ENCODE results near the gene OLA1. TPM values are rescaled to one million over a fixed set of nuclear protein-coding genes. Genes with fewer than 3 reads are reported as not detected.

Gene OLA1
- total RNA-seq, 1 donor from 2014 or later = 157 TPM

GRCh38 chr2:174266288-174266687 is 18.0 kb upstream of the OLA1 start:
- H3K27me3 ChIP-seq (ENCODE audit: control insufficient read depth, insufficient read depth, low read length) = no peaks in the 10 kb centered on the region
- TF ChIP-seq, protein P1, sequence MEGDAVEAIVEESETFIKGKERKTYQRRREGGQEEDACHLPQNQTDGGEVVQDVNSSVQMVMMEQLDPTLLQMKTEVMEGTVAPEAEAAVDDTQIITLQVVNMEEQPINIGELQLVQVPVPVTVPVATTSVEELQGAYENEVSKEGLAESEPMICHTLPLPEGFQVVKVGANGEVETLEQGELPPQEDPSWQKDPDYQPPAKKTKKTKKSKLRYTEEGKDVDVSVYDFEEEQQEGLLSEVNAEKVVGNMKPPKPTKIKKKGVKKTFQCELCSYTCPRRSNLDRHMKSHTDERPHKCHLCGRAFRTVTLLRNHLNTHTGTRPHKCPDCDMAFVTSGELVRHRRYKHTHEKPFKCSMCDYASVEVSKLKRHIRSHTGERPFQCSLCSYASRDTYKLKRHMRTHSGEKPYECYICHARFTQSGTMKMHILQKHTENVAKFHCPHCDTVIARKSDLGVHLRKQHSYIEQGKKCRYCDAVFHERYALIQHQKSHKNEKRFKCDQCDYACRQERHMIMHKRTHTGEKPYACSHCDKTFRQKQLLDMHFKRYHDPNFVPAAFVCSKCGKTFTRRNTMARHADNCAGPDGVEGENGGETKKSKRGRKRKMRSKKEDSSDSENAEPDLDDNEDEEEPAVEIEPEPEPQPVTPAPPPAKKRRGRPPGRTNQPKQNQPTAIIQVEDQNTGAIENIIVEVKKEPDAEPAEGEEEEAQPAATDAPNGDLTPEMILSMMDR (IDR thresholded peaks at IDR 0.05; ENCODE audit: insufficient read depth, low read length, poor library complexity, severe bottlenecking) = no peak
- no peak overlapping the region for H3K4me3 ChIP-seq (ENCODE audit: low read depth, low read length)
- no peak for DNase-seq (ENCODE audit: low read depth)
- no peaks in the 10 kb centered on the region for H3K36me3 ChIP-seq (ENCODE audit: control insufficient read depth, insufficient read depth, low read length)

- Histone ChIP-seq H3K27me3 (ENCODE audit: control insufficient read depth, insufficient read depth, low read length) (no peaks in the 10 kb centered on the region), H3K4me3 (ENCODE audit: low read depth, low read length) (no peak overlapping the region), H3K36me3 (ENCODE audit: control insufficient read depth, insufficient read depth, low read length) (no peaks in the 10 kb centered on the region)
- DNase-seq (ENCODE audit: low read depth) = peak; percentile 92
- TF ChIP-seq, protein P1 (IDR thresholded peaks at IDR 0.05; ENCODE audit: insufficient read depth, low read length, poor library complexity, severe bottlenecking) = no peak
Measured at GRCh38 chr2:174263997-174264396, 15.7 kb upstream of the OLA1 start.

- Histone ChIP-seq H3K36me3 (ENCODE audit: control insufficient read depth, insufficient read depth, low read length) (no peaks in the 10 kb centered on the region), H3K27me3 (ENCODE audit: control insufficient read depth, insufficient read depth, low read length) (no peaks in the 10 kb centered on the region), H3K4me3 (ENCODE audit: low read depth, low read length) (no peak overlapping the region)
- TF ChIP-seq, protein P1 (IDR thresholded peaks at IDR 0.05; ENCODE audit: insufficient read depth, low read length, poor library complexity, severe bottlenecking) = no peak
- DNase-seq (ENCODE audit: low read depth) = no peak
Measured at GRCh38 chr2:174259981-174260380, 11.6 kb upstream of the OLA1 start.

DNA sequence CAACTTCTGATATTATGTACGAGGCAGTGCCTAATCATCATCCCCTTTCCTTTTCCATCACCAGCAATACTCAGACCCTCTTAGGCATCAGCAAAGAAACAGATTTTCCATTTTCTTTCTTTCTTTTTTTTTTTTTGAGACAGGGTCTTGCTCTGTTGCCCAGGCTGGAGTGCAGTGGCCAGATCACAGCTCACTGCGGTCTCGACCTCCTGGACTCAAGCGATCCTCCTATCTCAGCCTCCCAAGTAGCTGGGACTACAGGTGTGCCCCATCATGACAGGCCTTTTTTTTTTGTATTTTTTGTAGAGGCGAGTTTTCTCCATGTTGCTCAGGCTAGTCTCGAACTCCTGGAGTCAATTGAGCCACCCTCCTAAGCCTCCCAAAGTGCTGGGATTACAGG is 5.9 kb upstream of the OLA1 start:
- H3K27me3 ChIP-seq (ENCODE audit: control insufficient read depth, insufficient read depth, low read length) = no peaks in the 10 kb centered on the region
- H3K4me3 ChIP-seq (ENCODE audit: low read depth, low read length) = no peak overlapping the region
- no peak for DNase-seq (ENCODE audit: low read depth)
- H3K36me3 ChIP-seq (ENCODE audit: control insufficient read depth, insufficient read depth, low read length) = no peaks in the 10 kb centered on the region
- TF ChIP-seq, protein P1 (IDR thresholded peaks at IDR 0.05; ENCODE audit: insufficient read depth, low read length, poor library complexity, severe bottlenecking) = no peak

DNA sequence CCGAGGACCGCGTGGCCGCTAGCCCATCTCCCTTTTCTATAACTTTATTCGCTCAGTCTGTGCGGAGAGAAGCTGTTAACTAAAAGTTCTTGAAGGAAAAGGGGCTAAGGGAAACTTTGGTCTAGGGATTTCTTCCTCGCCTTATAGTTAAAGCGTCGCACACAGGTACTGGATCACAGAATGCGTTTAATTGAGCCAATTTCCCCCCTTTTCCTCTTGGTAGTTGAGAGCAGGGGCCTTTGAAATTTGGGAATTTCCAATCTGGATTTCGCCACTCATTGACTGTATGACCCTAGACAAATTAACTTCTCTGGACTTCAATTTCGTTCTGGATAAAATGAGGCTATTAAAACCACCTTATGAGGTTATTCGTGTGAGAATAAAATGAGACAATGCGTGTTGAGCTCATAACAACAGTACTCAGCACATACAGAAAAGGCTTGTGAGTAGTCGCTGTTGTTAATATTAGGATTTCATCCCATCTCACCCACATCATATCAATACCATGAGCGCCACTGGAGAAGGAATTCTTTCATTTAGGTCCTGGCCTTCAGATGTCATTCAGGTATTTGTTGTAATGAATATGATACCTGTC is 763 bp upstream of the OLA1 start:
- TF ChIP-seq, protein P1 (IDR thresholded peaks at IDR 0.05; ENCODE audit: insufficient read depth, low read length, poor library complexity, severe bottlenecking) = no peak
- no peak for DNase-seq (ENCODE audit: low read depth)
- Histone ChIP-seq H3K36me3 (ENCODE audit: control insufficient read depth, insufficient read depth, low read length) (no peaks in the 10 kb centered on the region), H3K4me3 (ENCODE audit: low read depth, low read length) (peak overlapping the region; percentile 40), H3K27me3 (ENCODE audit: control insufficient read depth, insufficient read depth, low read length) (no peaks in the 10 kb centered on the region)

All from kidney epithelial cell (primary cell).